ENCODE results near the gene KDM8.

KDM8 gene

GRCh38 chr16:27238591-27238990 lies 35.3 kb downstream of the KDM8 start:
- TF ChIP-seq TAF1 (IDR thresholded peaks at IDR 0.05; ENCODE audit: borderline replicate concordance, insufficient read depth, low read length) (no peak), REST (IDR thresholded peaks at IDR 0.05; ENCODE audit: insufficient read depth in 1 of 2, low read depth in 2 of 2, low read length in 2 of 2) (no peak), SIN3A (IDR thresholded peaks at IDR 0.05; ENCODE audit: borderline replicate concordance, insufficient read depth, low read length) (no peak), FOXP2 (optimal IDR thresholded peaks at IDR 0.05; ENCODE audit: borderline replicate concordance, extremely low read depth, extremely low read length, insufficient read depth) (no peak), POLR2AphosphoS5 (IDR thresholded peaks at IDR 0.05; ENCODE audit: low read depth, low read length) (no peak)

GRCh38 chr16:27239026-27239425 lies 35.7 kb downstream of the KDM8 start:
- TF ChIP-seq REST (IDR thresholded peaks at IDR 0.05; ENCODE audit: insufficient read depth in 1 of 2, low read depth in 2 of 2, low read length in 2 of 2): no peak
- TF ChIP-seq TAF1 (IDR thresholded peaks at IDR 0.05; ENCODE audit: borderline replicate concordance, insufficient read depth, low read length): no peak
- no peak for TF ChIP-seq FOXP2 (optimal IDR thresholded peaks at IDR 0.05; ENCODE audit: borderline replicate concordance, extremely low read depth, extremely low read length, insufficient read depth)
- no peak for TF ChIP-seq SIN3A (IDR thresholded peaks at IDR 0.05; ENCODE audit: borderline replicate concordance, insufficient read depth, low read length)
- TF ChIP-seq POLR2AphosphoS5 (IDR thresholded peaks at IDR 0.05; ENCODE audit: low read depth, low read length): no peak

GRCh38 chr16:27239906-27240655 lies 36.8 kb downstream of the KDM8 start:
- no peak for TF ChIP-seq TAF1 (IDR thresholded peaks at IDR 0.05; ENCODE audit: borderline replicate concordance, insufficient read depth, low read length)
- TF ChIP-seq POLR2AphosphoS5 (IDR thresholded peaks at IDR 0.05; ENCODE audit: low read depth, low read length): no peak
- TF ChIP-seq FOXP2 (optimal IDR thresholded peaks at IDR 0.05; ENCODE audit: borderline replicate concordance, extremely low read depth, extremely low read length, insufficient read depth): no peak
- no peak for TF ChIP-seq SIN3A (IDR thresholded peaks at IDR 0.05; ENCODE audit: borderline replicate concordance, insufficient read depth, low read length)
- TF ChIP-seq REST (IDR thresholded peaks at IDR 0.05; ENCODE audit: insufficient read depth in 1 of 2, low read depth in 2 of 2, low read length in 2 of 2): no peak

GRCh38 chr16:27240948-27241531 lies 37.7 kb downstream of the KDM8 start:
- no peak for TF ChIP-seq REST (IDR thresholded peaks at IDR 0.05; ENCODE audit: insufficient read depth in 1 of 2, low read depth in 2 of 2, low read length in 2 of 2)
